ENCODE results near the gene LRP1-AS.
"Not testable (repeated sequence)": the region's sequence is repeated elsewhere in the genome, so short reads cannot be mapped to it uniquely, and the experiment has no call there.

LRP1-AS gene

DNA sequence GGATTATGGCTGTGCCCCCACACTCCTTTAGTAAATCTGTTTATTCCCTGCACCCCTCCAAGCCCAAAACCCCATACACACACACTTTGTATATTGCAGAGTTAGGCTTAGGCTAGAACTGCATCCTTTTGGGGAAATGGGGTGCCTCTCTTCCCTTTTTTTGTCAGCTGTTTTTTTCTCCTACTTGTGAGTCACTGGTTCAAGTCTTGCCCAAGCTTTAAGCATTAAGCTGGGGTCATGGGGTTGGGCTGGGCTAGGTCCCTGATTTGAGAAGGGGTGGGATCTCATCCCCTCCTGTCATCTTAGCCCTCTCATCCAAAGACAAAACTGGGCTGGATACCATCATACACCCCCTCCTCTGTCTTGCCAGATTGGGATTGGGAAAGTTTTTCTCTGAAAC lies 17.5 kb downstream of the LRP1-AS start:
- Mint-ChIP-seq H3K27ac (peak overlapping the region; percentile 19), H3K27me3 (peaks cover 5% of the 10 kb centered on the region), H3K4me1 (ENCODE audit: low read depth) (peaks cover 20% of the 10 kb centered on the region), H3K4me3 (peak overlapping the region; percentile 45), H3K9me3 (no peaks in the 10 kb centered on the region), H3K36me3 (ENCODE audit: low read depth) (no peaks in the 10 kb centered on the region)
- no peak for DNase-seq

DNA sequence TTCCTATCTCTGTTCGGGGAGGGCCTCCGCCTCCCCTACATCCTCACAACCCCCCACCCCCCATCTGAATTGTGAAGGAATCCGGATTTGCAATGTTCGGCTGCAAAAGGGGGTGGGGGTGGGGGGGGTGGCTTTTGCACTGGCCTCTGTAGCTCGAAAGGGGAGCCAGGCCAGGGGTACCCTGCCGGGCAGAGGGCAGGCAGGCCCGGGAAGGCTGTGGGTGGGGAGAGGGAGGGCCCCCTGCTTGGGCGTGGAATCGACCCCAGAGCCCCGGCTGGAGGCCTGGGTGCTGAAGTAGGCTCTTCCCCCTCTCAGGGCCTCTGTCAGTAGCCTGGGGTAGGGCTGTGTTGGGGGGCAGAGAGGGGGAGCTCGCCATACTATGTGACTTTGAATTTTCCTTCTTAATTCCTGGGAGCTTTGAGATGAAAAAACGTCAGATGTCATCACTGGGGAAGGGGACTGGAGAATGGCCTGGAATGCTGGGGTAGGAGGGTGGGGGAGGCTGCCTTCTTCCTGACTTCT lies 18.0 kb downstream of the LRP1-AS start:
- peaks cover 22% of the 10 kb centered on the region for H3K4me1 Mint-ChIP-seq (ENCODE audit: low read depth)
- peak overlapping the region; percentile 45 for H3K4me3 Mint-ChIP-seq
- no peak for DNase-seq
- H3K36me3 Mint-ChIP-seq (ENCODE audit: low read depth), result no peaks in the 10 kb centered on the region
- H3K9me3 Mint-ChIP-seq, result no peaks in the 10 kb centered on the region
- peak overlapping the region; percentile 19 for H3K27ac Mint-ChIP-seq
- peaks cover 8% of the 10 kb centered on the region for H3K27me3 Mint-ChIP-seq

DNA sequence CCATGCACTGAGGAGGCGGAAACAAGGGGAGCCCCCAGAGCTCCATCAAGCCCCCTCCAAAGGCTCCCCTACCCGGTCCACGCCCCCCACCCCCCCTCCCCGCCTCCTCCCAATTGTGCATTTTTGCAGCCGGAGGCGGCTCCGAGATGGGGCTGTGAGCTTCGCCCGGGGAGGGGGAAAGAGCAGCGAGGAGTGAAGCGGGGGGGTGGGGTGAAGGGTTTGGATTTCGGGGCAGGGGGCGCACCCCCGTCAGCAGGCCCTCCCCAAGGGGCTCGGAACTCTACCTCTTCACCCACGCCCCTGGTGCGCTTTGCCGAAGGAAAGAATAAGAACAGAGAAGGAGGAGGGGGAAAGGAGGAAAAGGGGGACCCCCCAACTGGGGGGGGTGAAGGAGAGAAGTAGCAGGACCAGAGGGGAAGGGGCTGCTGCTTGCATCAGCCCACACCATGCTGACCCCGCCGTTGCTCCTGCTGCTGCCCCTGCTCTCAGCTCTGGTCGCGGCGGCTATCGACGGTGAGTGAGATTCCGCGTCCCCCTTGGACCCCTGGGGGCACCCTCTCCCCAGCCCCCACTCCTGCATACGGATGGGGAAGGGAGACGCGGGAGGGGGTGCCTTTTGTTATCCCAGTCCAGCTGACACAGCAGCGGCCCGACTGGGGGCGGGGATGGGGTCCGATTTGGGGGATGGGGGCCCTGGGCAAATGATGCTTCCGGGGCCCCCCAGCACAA lies 18.7 kb downstream of the LRP1-AS start:
- Mint-ChIP-seq H3K4me3 (peak overlapping the region; percentile 79), H3K27me3 (peaks cover 8% of the 10 kb centered on the region), H3K4me1 (ENCODE audit: low read depth) (peaks cover 25% of the 10 kb centered on the region), H3K36me3 (ENCODE audit: low read depth) (no peaks in the 10 kb centered on the region), H3K27ac (no peak overlapping the region), H3K9me3 (no peaks in the 10 kb centered on the region)
- no peak for DNase-seq

DNA sequence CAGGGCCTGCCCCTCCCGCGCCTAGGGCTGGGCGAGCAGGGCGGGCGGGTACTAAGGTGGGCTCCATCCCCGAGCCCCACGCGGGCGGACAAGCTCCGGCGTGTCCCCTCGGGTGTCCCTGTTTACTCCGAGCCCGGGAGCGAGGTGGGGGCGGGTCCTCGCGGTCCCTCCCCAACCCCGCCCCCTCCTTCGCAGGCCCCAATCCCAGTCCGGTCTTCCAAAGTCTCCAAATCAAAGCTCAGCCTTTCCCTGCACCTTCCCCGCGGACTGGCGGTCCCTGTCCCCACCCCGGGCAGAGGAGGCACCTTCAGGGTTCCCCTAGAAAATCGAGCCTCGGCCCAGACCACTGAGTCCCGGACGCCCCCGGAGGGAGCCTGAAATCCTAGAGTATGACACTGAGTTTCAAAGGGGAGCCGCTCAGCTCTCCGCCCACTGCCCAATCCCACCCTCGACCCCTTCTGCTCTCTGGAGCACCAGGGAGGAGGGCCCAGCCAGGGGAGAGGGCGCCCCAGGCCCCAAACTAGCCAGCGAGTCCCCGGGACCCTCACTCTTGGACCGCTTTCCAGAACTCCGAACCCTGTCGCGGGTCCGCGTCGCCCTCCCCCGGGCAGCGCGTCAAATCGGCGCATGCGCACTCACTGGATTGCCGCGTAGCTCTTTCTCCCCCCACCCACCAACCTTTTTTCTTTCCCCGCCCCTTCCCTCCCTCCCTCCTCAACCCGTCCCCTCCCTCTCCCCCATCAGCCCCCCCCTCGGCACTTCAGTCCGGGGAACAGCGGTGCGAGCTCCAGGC lies 19.5 kb downstream of the LRP1-AS start, which contains the start of gene LRP1:
TSS of gene LRP1 (plus strand) at position 758 of the 793 bp plus-strand sequence. CDS start 482 bp downstream, outside the sequence.
- Mint-ChIP-seq H3K27ac (peak within 1 kb of the TSS; percentile 62), H3K4me1 (ENCODE audit: low read depth) (peaks cover 25% of the 10 kb centered on the region), H3K36me3 (ENCODE audit: low read depth) (no peaks in the 10 kb centered on the region), H3K9me3 (no peaks in the 10 kb centered on the region), H3K4me3 (peak within 1 kb of the TSS; percentile 79), H3K27me3 (peaks cover 8% of the 10 kb centered on the region)
- peak; percentile 86 for DNase-seq

DNA sequence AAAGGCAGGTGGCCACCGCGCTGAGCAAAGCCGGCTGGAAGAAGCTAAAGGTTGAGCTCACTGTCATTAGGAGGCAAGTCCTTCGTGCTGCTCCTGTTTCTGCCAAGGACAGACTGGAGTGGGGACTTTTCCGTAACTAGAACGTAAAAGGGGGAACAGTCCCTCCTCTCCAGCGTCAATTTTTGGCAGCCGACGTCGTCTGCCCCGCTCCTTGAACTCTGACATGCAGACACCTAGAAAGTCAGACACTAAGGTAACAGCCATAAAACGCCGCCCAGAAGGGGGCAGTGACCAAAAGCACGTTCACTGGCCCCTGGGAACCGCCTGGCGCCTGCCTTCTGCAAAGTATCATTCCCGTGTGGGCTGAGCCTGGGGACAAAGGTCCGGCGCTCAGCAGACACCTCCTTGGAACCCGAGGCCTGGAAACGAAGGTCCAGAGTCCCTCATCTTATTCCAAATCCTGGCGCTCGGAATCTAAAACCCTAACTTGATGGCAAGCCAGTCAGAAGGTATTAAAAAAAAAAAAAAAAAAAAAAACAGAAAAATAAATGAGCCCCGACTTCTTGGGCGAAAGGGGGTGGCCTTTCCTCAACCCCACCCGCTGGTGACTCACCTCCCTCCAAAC lies 20.2 kb downstream of the LRP1-AS start:
- Mint-ChIP-seq H3K4me3 (peak overlapping the region; percentile 79), H3K4me1 (ENCODE audit: low read depth) (peaks cover 25% of the 10 kb centered on the region), H3K27me3 (peaks cover 8% of the 10 kb centered on the region), H3K9me3 (no peaks in the 10 kb centered on the region), H3K36me3 (ENCODE audit: low read depth) (no peaks in the 10 kb centered on the region), H3K27ac (no peak overlapping the region)
- peak; percentile 60 for DNase-seq

DNA sequence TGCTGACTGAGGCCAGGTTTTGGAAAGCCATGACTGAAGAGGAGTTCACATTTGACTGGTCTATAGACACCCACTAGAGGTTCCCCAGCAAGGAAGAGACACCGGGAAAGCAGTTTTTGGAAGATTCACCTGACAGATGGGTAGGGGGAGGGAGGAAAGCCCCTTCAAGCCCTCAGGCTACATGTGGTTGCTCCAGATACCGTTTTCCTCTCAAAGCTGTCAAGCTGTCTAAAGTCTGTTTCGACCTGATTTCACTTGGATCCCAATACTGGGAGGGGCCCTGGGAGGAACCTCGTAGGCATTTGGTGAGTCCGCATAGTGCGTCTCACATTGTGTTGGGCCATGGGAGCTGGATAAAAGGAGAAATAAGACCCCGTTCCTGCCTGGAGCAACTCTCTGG lies 20.9 kb downstream of the LRP1-AS start:
- Mint-ChIP-seq H3K27ac (no peak overlapping the region), H3K4me1 (ENCODE audit: low read depth) (peaks cover 25% of the 10 kb centered on the region), H3K9me3 (no peaks in the 10 kb centered on the region), H3K27me3 (peaks cover 8% of the 10 kb centered on the region), H3K4me3 (no peak overlapping the region), H3K36me3 (ENCODE audit: low read depth) (no peaks in the 10 kb centered on the region)
- no peak for DNase-seq

DNA sequence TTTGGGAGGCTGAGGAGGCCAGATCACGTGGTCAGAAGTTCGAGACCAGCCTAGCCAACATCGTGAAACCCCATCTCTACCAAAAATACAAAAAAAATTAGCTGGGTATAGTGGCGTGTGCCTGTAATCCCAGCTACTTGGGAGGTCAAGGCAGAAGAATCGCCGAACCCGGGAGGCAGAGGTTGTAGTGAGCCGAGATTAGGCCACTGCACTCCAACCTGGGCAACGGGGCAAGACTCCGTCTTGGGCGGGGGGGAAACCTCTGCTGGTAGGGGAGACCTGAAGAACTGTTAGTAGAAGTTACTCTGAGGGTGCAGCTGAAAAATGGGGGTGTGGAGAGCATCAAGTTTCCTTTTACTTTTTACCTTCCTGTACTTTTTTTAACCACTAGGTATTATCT lies 21.4 kb downstream of the LRP1-AS start:
- no peaks in the 10 kb centered on the region for H3K9me3 Mint-ChIP-seq
- H3K4me1 Mint-ChIP-seq (ENCODE audit: low read depth), result peaks cover 24% of the 10 kb centered on the region
- no peaks in the 10 kb centered on the region for H3K36me3 Mint-ChIP-seq (ENCODE audit: low read depth)
- no peak overlapping the region for H3K4me3 Mint-ChIP-seq
- peaks cover 8% of the 10 kb centered on the region for H3K27me3 Mint-ChIP-seq
- no peak for DNase-seq
- no peak overlapping the region for H3K27ac Mint-ChIP-seq

DNA sequence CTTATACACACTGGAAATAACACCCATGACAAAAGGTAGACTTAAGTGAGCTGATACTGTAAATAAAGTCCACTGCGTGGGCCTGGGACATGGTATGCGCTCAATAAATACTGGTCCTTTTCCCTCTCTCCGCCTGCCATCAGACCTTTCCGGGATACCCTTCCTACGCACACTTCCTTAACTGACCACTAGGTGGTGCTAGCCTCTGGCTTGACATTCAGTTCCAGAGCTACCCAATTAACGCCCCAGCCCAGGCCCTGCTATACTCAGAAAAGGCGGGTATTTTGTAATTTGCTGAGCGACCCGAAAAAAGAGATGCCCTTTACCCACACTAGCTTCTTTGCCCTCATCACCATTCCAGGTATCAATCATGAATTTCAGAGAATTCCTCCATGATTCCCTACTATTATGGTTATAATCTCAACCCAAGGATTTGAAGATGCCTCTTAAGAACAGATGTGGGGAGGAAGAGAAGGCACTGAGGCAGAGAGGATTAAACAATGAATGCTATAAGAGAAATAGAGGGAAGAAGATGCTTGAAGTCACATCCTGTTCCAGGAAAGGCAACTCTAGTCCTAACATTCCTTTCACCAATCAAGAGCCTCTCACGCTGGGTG lies 23.1 kb downstream of the LRP1-AS start:
- Mint-ChIP-seq H3K27me3 (peaks cover 8% of the 10 kb centered on the region), H3K4me1 (ENCODE audit: low read depth) (peaks cover 16% of the 10 kb centered on the region), H3K4me3 (no peak overlapping the region), H3K27ac (no peak overlapping the region), H3K9me3 (no peaks in the 10 kb centered on the region), H3K36me3 (ENCODE audit: low read depth) (no peaks in the 10 kb centered on the region)
- DNase-seq, result peak; percentile 75

DNA sequence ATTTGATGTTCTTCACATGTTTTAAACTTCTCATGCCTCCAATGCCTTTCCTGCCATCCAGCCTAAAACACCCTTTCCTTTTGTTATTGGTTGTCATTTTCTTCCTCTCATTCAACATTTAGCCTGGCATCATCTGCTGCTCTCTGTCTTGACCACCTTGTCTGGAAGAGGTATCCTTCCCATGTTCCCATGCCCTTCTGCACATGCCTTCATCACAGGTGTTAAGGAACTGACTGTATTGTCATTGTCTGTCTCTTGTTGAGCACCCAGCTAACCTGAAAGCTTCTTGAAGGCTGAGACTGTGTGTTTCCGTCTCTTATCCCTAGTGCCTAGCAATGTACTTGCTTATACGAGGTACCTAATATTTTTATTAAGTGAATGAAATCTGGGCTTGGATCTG lies 23.6 kb downstream of the LRP1-AS start:
- H3K9me3 Mint-ChIP-seq, result no peaks in the 10 kb centered on the region

DNA sequence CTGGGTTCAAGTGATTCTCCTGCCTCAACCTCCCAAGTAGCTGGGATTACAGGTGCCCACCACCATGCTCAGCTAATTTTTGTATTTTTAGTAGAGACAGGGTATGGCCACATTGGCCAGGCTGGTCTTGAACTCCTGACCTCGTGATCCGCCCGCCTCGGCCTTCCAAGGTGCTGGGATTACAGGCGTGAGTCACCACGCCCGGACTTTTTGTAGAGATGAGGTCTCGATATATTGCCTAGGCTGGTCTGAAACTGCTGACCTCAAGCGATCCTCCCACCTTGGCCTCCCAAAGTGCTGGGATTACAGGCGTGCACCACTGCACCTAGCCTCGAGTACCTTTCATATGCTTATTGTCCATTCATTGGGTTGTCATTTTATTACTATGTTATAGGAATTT lies 26.7 kb downstream of the LRP1-AS start:
- not testable (repeated sequence) for H3K4me3 Mint-ChIP-seq; H3K27ac Mint-ChIP-seq; H3K9me3 Mint-ChIP-seq; H3K27me3 Mint-ChIP-seq; H3K36me3 Mint-ChIP-seq (ENCODE audit: low read depth); DNase-seq
- H3K4me1 Mint-ChIP-seq (ENCODE audit: low read depth), result peaks cover 11% of the 10 kb centered on the region

More for the DNA sequence above, 23.6 kb downstream of the LRP1-AS start:
- H3K4me1 Mint-ChIP-seq (ENCODE audit: low read depth), result peaks cover 20% of the 10 kb centered on the region
- DNase-seq, result no peak
- H3K36me3 Mint-ChIP-seq (ENCODE audit: low read depth), result no peaks in the 10 kb centered on the region
- H3K27ac Mint-ChIP-seq, result no peak overlapping the region
- no peak overlapping the region for H3K4me3 Mint-ChIP-seq
- peaks cover 8% of the 10 kb centered on the region for H3K27me3 Mint-ChIP-seq

DNA sequence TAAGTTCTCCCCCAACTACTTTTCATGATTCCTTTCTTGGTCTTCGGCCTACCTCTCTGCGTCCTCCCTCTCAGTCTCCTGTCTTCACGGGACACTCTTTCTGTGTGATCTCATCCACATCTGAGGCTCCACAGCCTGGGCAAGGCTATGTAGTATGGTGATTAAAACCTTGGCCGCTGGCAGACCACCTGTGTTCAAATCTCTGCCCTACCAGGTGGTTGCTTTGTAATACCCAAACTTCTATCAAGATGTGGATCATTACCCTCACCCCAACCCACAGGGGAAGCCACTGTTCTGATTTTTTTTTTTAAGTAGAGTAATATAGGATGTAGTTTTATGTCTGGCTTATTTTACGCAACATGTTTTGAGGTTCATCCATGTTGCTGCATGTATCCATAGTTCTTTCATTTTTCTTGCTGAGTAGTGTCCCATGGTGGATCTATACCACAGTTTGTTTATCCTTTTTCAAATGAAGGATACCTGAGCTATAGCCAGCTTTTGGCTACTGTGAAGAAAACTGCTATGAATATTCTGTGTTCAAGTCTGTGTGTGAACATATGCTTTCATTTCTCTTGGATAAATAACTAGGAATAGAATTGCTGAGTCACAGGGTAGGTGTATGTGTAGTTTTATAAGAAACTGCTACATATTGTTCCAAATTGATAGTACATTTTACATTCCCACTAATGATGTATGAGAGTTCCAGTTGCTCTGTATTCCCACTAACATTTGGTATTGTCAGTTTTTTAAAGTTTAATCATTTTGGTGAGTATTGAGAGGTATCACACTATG lies 27.9 kb downstream of the LRP1-AS start:
- Mint-ChIP-seq H3K4me3 (no peak overlapping the region), H3K9me3 (no peaks in the 10 kb centered on the region), H3K27ac (no peak overlapping the region), H3K27me3 (no peaks in the 10 kb centered on the region), H3K4me1 (ENCODE audit: low read depth) (peaks cover 10% of the 10 kb centered on the region), H3K36me3 (ENCODE audit: low read depth) (no peaks in the 10 kb centered on the region)
- no peak for DNase-seq

DNA sequence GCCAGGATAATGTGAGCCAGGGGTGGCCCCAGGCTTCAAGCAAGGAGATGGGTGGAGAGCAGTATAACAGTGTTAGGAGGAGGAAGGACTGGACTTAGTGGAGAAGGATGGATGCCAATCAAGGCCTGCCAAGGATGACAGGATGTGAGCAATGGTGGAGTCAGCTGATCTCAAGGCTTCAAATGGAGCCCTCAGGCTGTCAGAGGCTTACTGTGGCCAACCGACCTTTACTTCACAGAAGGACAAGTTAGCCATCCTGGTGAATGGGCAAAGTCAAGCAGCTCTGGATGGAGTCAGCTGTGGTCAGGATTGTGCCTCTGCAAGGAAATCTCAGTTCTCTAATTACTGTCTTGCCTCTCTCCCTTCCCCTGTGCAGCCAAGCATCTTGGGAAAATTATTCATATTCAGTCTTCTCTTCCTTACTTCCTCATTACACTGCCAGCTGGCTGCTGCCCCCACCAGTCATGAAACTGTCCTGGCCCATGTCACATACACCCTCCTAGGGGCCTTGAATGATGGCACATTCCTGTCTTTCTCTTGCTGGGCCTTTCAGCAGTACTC lies 28.6 kb downstream of the LRP1-AS start:
- Mint-ChIP-seq H3K27me3 (no peaks in the 10 kb centered on the region), H3K36me3 (ENCODE audit: low read depth) (no peaks in the 10 kb centered on the region), H3K4me3 (no peak overlapping the region), H3K4me1 (ENCODE audit: low read depth) (peaks cover 6% of the 10 kb centered on the region), H3K9me3 (no peaks in the 10 kb centered on the region), H3K27ac (no peak overlapping the region)
- DNase-seq, result no peak

DNA sequence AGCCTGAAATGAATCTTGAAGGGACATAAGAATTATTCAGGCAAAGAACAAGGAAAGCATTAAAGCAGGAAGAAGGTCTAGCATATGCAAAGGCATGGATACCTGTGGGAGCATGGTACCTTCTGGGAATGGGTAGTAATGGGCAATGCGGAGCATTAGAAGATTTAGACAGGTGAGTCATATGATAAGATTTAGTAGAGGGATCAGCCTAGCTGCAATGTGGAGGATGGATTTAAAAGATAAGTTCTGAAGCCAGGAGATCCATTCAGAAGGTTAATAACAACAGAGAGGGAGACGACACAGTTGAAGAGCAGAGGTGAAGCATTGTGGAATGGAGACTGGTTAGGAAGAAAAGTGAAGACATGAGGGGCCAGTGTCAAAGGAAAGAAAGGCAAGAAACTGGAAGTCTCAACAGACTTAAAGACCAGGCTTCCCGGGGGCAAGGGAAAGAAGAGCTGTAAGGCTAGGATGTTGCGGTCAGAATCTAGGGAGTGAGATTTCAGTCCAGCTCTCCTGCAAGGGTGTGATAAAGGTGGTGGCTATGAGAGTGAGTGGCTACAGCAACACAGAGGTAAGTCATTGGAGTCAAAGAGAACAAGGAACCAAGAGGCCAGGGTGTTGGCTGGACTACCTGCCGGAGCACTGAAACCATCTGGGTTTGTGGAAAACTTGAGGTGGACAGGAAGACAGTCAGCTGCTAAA lies 30.7 kb downstream of the LRP1-AS start:
- Mint-ChIP-seq H3K9me3 (no peaks in the 10 kb centered on the region), H3K4me1 (ENCODE audit: low read depth) (peaks cover 21% of the 10 kb centered on the region), H3K27me3 (no peaks in the 10 kb centered on the region), H3K27ac (no peak overlapping the region), H3K36me3 (ENCODE audit: low read depth) (no peaks in the 10 kb centered on the region), H3K4me3 (no peak overlapping the region)
- no peak for DNase-seq
